Rectal smooth muscle tissue (tissue), 1 donor: Measurements from ENCODE around the gene CBFA2T2.
A peak's percentile ranks its signal among the peaks of the same experiment; 100 is the strongest.

ENCODE experiments used
- H3K27ac ChIP-seq: one replicate; pipeline ENCODE4 v1.7.0; 2013; ENCODE audit warnings: low read depth, low read length, inconsistent platforms
- H3K27me3 ChIP-seq: one replicate; pipeline ENCODE4 v1.7.0; 2013; ENCODE audit warnings: low read length; ENCODE audit not compliant: control insufficient read depth, insufficient read depth
- H3K36me3 ChIP-seq: one replicate; pipeline ENCODE4 v1.7.0; 2013; ENCODE audit warnings: low read length; ENCODE audit not compliant: control insufficient read depth, insufficient read depth
- H3K4me1 ChIP-seq: one replicate; pipeline ENCODE4 v1.7.0; 2013; ENCODE audit warnings: low read length; ENCODE audit not compliant: control insufficient read depth, insufficient read depth
- H3K4me3 ChIP-seq: one replicate; pipeline ENCODE4 v1.7.0; 2013; ENCODE audit warnings: low read length
- H3K9ac ChIP-seq: one replicate; pipeline ENCODE4 v1.7.0; 2013; ENCODE audit warnings: low read length

CBFA2T2 gene

GRCh38 chr20:33675136-33675959 lies 185.5 kb downstream of the CBFA2T2 start:
- peak overlapping the region; percentile 63 for H3K9ac ChIP-seq
- H3K27ac ChIP-seq, result peak overlapping the region; percentile 96
- H3K4me1 ChIP-seq, result peaks cover 21% of the 10 kb centered on the region
- peaks cover 2% of the 10 kb centered on the region for H3K36me3 ChIP-seq
- H3K4me3 ChIP-seq, result peak overlapping the region; percentile 79
- H3K27me3 ChIP-seq, result no peaks in the 10 kb centered on the region

GRCh38 chr20:33676121-33676520 lies 186.2 kb downstream of the CBFA2T2 start:
- no peak overlapping the region for H3K9ac ChIP-seq
- peaks cover 21% of the 10 kb centered on the region for H3K4me1 ChIP-seq
- no peak overlapping the region for H3K4me3 ChIP-seq
- no peaks in the 10 kb centered on the region for H3K36me3 ChIP-seq
- H3K27ac ChIP-seq, result peak overlapping the region; percentile 96
- no peaks in the 10 kb centered on the region for H3K27me3 ChIP-seq

- H3K4me1 ChIP-seq, result peaks cover 21% of the 10 kb centered on the region
- H3K36me3 ChIP-seq, result no peaks in the 10 kb centered on the region
- H3K27ac ChIP-seq, result no peak overlapping the region
Measured at GRCh38 chr20:33676652-33677645, 187.1 kb downstream of the CBFA2T2 start.

GRCh38 chr20:33677991-33678702 lies 188.3 kb downstream of the CBFA2T2 start:
- Histone ChIP-seq H3K9ac (no peak overlapping the region), H3K27me3 (no peaks in the 10 kb centered on the region), H3K4me1 (peaks cover 16% of the 10 kb centered on the region), H3K36me3 (no peaks in the 10 kb centered on the region), H3K27ac (peak overlapping the region; percentile 3), H3K4me3 (no peak overlapping the region)

More at GRCh38 chr20:33676652-33677645, 187.1 kb downstream of the CBFA2T2 start:
- H3K9ac ChIP-seq, result no peak overlapping the region
- no peaks in the 10 kb centered on the region for H3K27me3 ChIP-seq
- H3K4me3 ChIP-seq, result no peak overlapping the region

GRCh38 chr20:33679758-33680485 lies 190.0 kb downstream of the CBFA2T2 start:
- Histone ChIP-seq H3K9ac (no peak overlapping the region), H3K27me3 (no peaks in the 10 kb centered on the region), H3K36me3 (no peaks in the 10 kb centered on the region), H3K27ac (no peak overlapping the region), H3K4me3 (no peak overlapping the region), H3K4me1 (peaks cover 10% of the 10 kb centered on the region)

- Histone ChIP-seq H3K4me1 (peaks cover 6% of the 10 kb centered on the region), H3K4me3 (no peak overlapping the region), H3K27me3 (no peaks in the 10 kb centered on the region), H3K36me3 (no peaks in the 10 kb centered on the region), H3K9ac (no peak overlapping the region), H3K27ac (no peak overlapping the region)
Measured at GRCh38 chr20:33680686-33681085, 190.8 kb downstream of the CBFA2T2 start.

GRCh38 chr20:33681288-33681687 lies 191.4 kb downstream of the CBFA2T2 start:
- no peak overlapping the region for H3K27ac ChIP-seq
- peaks cover 3% of the 10 kb centered on the region for H3K4me1 ChIP-seq
- H3K36me3 ChIP-seq, result no peaks in the 10 kb centered on the region
- no peak overlapping the region for H3K4me3 ChIP-seq
- H3K9ac ChIP-seq, result no peak overlapping the region
- H3K27me3 ChIP-seq, result no peaks in the 10 kb centered on the region

- Histone ChIP-seq H3K27me3 (no peaks in the 10 kb centered on the region), H3K4me1 (peaks cover 5% of the 10 kb centered on the region), H3K36me3 (no peaks in the 10 kb centered on the region), H3K27ac (no peak overlapping the region), H3K9ac (no peak overlapping the region), H3K4me3 (no peak overlapping the region)
Measured at GRCh38 chr20:33681728-33682353, 191.9 kb downstream of the CBFA2T2 start.

GRCh38 chr20:33684533-33685327 lies 194.8 kb downstream of the CBFA2T2 start:
- H3K9ac ChIP-seq, result no peak overlapping the region
- no peaks in the 10 kb centered on the region for H3K27me3 ChIP-seq
- H3K27ac ChIP-seq, result no peak overlapping the region
- H3K4me3 ChIP-seq, result no peak overlapping the region
- H3K4me1 ChIP-seq, result peaks cover 7% of the 10 kb centered on the region
- H3K36me3 ChIP-seq, result no peaks in the 10 kb centered on the region

- H3K4me1 ChIP-seq, result peaks cover 7% of the 10 kb centered on the region
- no peak overlapping the region for H3K27ac ChIP-seq
- H3K9ac ChIP-seq, result no peak overlapping the region
Measured at GRCh38 chr20:33685328-33686099, 195.6 kb downstream of the CBFA2T2 start.

More at GRCh38 chr20:33685328-33686099, 195.6 kb downstream of the CBFA2T2 start:
- Histone ChIP-seq H3K4me3 (peak overlapping the region; percentile 25), H3K27me3 (no peaks in the 10 kb centered on the region), H3K36me3 (no peaks in the 10 kb centered on the region)
